Ishikawa (cell line): ENCODE data around the gene SPHK2.

Experiments
- CEBPB ChIP-seq: IDR thresholded peaks from 2 replicates; pipeline ENCODE4 v1.6.1; 2012
- CREB1 ChIP-seq: IDR thresholded peaks from 2 replicates; pipeline ENCODE4 v1.6.1; 2012; ENCODE audit warnings: low read depth
- EGR1 ChIP-seq: IDR thresholded peaks from 2 replicates; pipeline ENCODE4 v1.6.1; 2012
- EP300 ChIP-seq: IDR thresholded peaks from 2 replicates; pipeline ENCODE4 v1.6.1; 2012; ENCODE audit warnings: borderline replicate concordance
- FOXM1 ChIP-seq: IDR thresholded peaks from 2 replicates; pipeline ENCODE4 v1.6.1; 2012; ENCODE audit warnings: low read depth, borderline replicate concordance
- MAX ChIP-seq: IDR thresholded peaks from 2 replicates; pipeline ENCODE4 v1.6.1; 2012
- NFIC ChIP-seq: IDR thresholded peaks from 2 replicates; pipeline ENCODE4 v1.6.1; 2012
- RAD21 ChIP-seq: IDR thresholded peaks from 2 replicates; pipeline ENCODE4 v1.6.1; 2012; ENCODE audit warnings: low read depth
- TAF1 ChIP-seq: IDR thresholded peaks from 2 replicates; pipeline ENCODE4 v1.6.1; 2012; ENCODE audit warnings: low read depth, mild to moderate bottlenecking
- TCF12 ChIP-seq: IDR thresholded peaks from 2 replicates; pipeline ENCODE4 v1.6.1; 2012; ENCODE audit warnings: low read depth
- TEAD4 ChIP-seq: IDR thresholded peaks from 2 replicates; pipeline ENCODE4 v1.6.1; 2012
- USF1 ChIP-seq: IDR thresholded peaks from 2 replicates; pipeline ENCODE4 v1.6.1; 2012
- YY1 ChIP-seq: IDR thresholded peaks from 2 replicates; pipeline ENCODE4 v1.6.1; 2012; ENCODE audit warnings: low read depth
- ZBTB7A ChIP-seq: IDR thresholded peaks from 2 replicates; pipeline ENCODE4 v1.6.1; 2012; ENCODE audit warnings: low read depth
- TF ChIP-seq, protein P1 (sequence below): IDR thresholded peaks from 2 replicates; pipeline ENCODE4 v1.6.1; 2012; ENCODE audit warnings: low read depth, mild to moderate bottlenecking

Gene SPHK2

GRCh38 chr19:48644839-48645619 lies 25.7 kb downstream of the SPHK2 start:
- no peak for TF ChIP-seq FOXM1
- TF ChIP-seq EGR1: peak; percentile 71; the same call in 1 of the 2 replicates
- TF ChIP-seq NFIC: no peak
- no peak for TF ChIP-seq TAF1
- TF ChIP-seq CEBPB: no peak
- no peak for TF ChIP-seq EP300
- TF ChIP-seq ZBTB7A: 0 out of 2 replicates have a peak, but pooled peaks have one; percentile 48
- TF ChIP-seq RAD21: no peak
- TF ChIP-seq, protein P1, sequence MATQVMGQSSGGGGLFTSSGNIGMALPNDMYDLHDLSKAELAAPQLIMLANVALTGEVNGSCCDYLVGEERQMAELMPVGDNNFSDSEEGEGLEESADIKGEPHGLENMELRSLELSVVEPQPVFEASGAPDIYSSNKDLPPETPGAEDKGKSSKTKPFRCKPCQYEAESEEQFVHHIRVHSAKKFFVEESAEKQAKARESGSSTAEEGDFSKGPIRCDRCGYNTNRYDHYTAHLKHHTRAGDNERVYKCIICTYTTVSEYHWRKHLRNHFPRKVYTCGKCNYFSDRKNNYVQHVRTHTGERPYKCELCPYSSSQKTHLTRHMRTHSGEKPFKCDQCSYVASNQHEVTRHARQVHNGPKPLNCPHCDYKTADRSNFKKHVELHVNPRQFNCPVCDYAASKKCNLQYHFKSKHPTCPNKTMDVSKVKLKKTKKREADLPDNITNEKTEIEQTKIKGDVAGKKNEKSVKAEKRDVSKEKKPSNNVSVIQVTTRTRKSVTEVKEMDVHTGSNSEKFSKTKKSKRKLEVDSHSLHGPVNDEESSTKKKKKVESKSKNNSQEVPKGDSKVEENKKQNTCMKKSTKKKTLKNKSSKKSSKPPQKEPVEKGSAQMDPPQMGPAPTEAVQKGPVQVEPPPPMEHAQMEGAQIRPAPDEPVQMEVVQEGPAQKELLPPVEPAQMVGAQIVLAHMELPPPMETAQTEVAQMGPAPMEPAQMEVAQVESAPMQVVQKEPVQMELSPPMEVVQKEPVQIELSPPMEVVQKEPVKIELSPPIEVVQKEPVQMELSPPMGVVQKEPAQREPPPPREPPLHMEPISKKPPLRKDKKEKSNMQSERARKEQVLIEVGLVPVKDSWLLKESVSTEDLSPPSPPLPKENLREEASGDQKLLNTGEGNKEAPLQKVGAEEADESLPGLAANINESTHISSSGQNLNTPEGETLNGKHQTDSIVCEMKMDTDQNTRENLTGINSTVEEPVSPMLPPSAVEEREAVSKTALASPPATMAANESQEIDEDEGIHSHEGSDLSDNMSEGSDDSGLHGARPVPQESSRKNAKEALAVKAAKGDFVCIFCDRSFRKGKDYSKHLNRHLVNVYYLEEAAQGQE: no peak
- 0 out of 2 replicates have a peak, but pooled peaks have one; percentile 41 for TF ChIP-seq YY1
- no peak for TF ChIP-seq CREB1
- no peak for TF ChIP-seq TEAD4
- 0 out of 2 replicates have a peak, but pooled peaks have one; percentile 4 for TF ChIP-seq USF1
- TF ChIP-seq MAX: no peak; the same call in 1 of the 2 replicates
- TF ChIP-seq TCF12: no peak

DNA sequence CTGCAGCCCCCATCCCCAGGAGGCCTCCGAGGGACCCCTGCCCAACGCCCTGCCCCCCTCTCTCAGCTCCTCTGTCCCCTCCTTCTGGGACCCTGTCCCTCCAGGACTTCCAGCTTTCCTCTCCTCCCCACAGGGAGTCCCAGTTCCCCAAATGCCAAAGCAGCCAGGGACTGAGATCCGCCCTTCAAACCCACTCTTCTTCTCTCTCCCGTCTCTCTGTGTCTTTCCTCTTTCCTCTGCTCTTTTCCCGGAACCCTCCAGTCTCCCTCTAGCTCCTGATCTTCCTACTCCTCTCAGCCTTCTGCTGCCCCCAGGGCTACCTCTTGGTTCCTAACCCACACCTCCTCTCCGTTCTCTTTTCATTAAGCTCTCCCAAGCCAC lies 26.3 kb downstream of the SPHK2 start:
- TF ChIP-seq YY1: no peak
- TF ChIP-seq EGR1: no peak
- TF ChIP-seq MAX: no peak; the same call in 1 of the 2 replicates
- TF ChIP-seq USF1: no peak
- no peak for TF ChIP-seq CEBPB
- no peak for TF ChIP-seq NFIC
- TF ChIP-seq CREB1: no peak
- TF ChIP-seq FOXM1: no peak
- TF ChIP-seq, protein P1: no peak
- TF ChIP-seq TAF1: no peak
- TF ChIP-seq EP300: no peak
- no peak; the same call in 1 of the 2 replicates for TF ChIP-seq TCF12
- TF ChIP-seq RAD21: no peak
- TF ChIP-seq ZBTB7A: no peak
- no peak for TF ChIP-seq TEAD4

DNA sequence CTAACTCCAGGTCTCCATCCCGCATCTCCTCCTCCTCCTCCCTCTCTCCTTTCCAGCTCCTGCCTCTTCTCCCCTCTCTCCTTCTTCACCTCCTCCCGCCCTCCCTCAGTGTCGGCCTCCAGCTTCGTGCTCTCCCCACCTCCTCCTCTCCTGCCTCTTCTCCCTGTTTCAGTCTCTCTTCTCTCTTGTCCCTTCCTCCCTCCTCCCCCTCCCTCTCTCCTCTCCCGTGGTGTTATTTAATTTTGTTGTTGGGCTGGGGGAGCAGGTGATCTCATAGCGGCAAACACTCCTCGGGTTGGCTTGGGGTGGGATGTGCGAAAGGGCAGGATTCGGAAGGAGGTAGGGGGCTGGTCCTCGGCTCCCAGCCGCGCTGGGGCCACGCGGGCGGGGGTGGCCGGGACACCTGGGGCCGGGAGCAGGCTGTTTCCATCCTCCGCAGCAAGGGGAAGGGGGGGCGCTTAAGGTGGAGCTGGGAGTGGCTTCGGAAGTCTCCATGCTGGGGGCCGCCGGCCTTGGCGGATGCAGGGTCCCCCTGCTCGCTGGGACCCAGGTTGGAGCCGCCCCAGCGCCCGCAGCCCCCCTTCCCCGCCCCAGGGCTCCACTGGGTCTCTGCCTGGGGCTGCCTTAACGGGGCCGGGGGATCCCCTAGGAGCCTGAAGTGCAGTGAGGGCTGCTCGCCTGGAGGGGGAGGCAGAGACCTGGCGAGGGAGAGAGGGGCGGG lies 26.9 kb downstream of the SPHK2 start, which contains the start of gene CA11:
Gene CA11, minus strand, starts transcription at position 187 of the 721 bp plus-strand sequence. CDS start 555 bp downstream, outside the sequence.
- TF ChIP-seq RAD21 (peak; percentile 92), FOXM1 (no peak), YY1 (no peak), MAX (peak; percentile 81), USF1 (peak; percentile 16; the same call in 1 of the 2 replicates), CREB1 (no peak), NFIC (no peak), CEBPB (no peak), ZBTB7A (peak; percentile 72), TEAD4 (no peak), TAF1 (no peak), EGR1 (peak; percentile 73; the same call in 1 of the 2 replicates), EP300 (no peak), TCF12 (no peak; the same call in 1 of the 2 replicates)
- TF ChIP-seq, protein P1: no peak
